ENCODE measurements around the gene DQX1. TPM values are rescaled to one million over a fixed set of nuclear protein-coding genes. Genes with fewer than 3 reads are reported as not detected.
"Not testable (repeated sequence)": the region's sequence is repeated elsewhere in the genome, so short reads cannot be mapped to it uniquely, and the experiment has no call there.

DQX1 gene
- total and polyA plus RNA-seq, 8 donors = 0.13 to 0.54 (median 0.25) TPM

DNA sequence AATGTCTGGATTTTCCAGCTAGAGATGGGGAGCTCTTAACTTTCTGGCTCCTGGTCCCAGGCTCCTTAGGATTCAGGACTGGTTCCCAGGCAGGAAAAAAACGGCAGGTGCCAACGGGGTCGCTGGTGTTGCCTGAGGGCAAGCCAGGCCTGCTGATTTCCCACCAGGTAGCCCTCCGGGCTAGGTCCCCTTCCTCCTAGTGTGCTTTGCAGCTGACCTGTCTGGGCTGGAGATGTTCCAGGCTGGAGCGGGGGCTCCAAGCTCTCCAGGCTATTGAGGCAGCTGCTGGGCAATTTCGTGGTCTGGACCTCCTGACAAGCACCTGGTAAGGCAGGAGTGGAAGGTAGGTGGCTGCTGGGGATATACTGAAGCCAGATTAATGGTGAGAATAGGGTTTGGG is 51.5 kb downstream of the DQX1 start:
- H3K4me3 ChIP-seq = no peak overlapping the region
- DNase-seq (peak in 1 of 4 donors; percentile 39), ATAC-seq (no peak)
- TF ChIP-seq, protein P1, sequence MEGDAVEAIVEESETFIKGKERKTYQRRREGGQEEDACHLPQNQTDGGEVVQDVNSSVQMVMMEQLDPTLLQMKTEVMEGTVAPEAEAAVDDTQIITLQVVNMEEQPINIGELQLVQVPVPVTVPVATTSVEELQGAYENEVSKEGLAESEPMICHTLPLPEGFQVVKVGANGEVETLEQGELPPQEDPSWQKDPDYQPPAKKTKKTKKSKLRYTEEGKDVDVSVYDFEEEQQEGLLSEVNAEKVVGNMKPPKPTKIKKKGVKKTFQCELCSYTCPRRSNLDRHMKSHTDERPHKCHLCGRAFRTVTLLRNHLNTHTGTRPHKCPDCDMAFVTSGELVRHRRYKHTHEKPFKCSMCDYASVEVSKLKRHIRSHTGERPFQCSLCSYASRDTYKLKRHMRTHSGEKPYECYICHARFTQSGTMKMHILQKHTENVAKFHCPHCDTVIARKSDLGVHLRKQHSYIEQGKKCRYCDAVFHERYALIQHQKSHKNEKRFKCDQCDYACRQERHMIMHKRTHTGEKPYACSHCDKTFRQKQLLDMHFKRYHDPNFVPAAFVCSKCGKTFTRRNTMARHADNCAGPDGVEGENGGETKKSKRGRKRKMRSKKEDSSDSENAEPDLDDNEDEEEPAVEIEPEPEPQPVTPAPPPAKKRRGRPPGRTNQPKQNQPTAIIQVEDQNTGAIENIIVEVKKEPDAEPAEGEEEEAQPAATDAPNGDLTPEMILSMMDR (IDR thresholded peaks at IDR 0.05) = no peak
- no peaks in the 10 kb centered on the region for H3K27me3 ChIP-seq
- no peak overlapping the region for H3K27ac ChIP-seq
- peaks cover 0 to 28% of the 10 kb centered on the region in 2 donors for H3K36me3 ChIP-seq
- peaks cover 15 to 37% of the 10 kb centered on the region in 2 donors for H3K4me1 ChIP-seq
- intact Hi-C loops (cut with DNase I) = no loop called here
- no peaks in the 10 kb centered on the region for H3K9me3 ChIP-seq

DNA sequence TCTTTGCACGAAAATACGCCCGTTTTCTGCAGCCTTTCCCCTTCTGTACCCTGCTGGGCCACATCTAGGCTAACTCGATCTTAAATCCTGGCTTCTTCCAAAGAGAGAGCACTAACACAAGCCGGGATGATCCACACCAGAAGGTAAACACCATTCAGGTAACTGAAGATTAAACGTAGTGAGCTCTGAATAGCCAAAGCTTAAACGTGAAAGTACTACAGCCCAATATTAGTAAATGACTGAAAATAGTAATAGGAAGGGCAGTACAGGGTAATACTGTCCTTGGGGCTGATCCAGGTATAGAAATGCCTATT is 53.1 kb downstream of the DQX1 start:
- no peaks in the 10 kb centered on the region for H3K9me3 ChIP-seq
- ATAC-seq (peak; percentile 4), DNase-seq (no peak)
- TF ChIP-seq, protein P1 (IDR thresholded peaks at IDR 0.05) = no peak
- H3K27me3 ChIP-seq = no peaks in the 10 kb centered on the region
- H3K4me3 ChIP-seq = peak overlapping the region; percentile 70 to 77
- H3K27ac ChIP-seq = peak overlapping the region; percentile 93 to 94
- peaks cover 0 to 18% of the 10 kb centered on the region in 2 donors for H3K36me3 ChIP-seq
- peaks cover 15 to 34% of the 10 kb centered on the region in 2 donors for H3K4me1 ChIP-seq
- intact Hi-C loops (cut with DNase I) = no loop called here

DNA sequence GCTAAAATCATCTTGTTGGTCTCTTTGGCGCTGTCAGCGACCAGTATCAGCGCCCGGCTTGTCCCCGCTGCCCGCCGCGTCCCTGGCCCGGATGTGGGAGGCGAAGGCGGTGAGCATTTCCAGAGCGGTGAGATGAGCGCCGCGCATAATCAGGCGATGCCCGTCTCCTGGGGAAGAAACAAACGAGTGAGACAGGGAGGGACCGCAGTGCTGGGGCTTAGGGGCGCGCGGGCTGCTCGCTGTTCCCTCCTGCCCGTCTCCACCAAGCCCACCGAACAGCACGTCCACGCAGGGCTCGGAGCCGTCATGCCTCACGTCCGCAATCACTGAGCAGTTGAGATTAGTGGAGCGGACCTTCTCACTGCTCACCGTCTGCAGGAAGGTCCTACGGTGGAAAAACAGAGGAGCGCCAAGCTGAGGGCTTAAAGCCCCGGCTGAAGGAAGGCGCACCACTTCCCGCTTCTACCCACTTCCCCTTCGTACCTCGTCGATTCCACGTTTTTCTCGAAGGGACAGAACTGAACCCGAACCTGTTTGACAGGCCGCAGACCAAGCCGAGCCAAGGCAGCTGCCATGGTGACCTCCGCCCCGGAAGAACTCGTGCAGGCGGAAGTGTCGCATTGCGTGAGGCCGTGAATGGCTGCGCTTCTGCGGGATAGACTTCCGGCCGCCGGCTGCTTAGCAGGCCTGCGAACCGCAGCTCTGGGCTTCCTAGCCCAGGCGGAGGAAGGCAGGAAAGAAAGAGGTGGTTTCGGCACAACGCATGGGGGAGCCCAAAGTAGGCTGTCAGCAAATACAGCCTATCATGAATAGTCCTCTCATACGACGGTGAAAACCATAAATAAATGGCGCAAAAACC is 53.7 kb downstream of the DQX1 start, which contains the start of gene MRPL53:
Gene MRPL53, minus strand, starts transcription at position 595 of the 859 bp plus-strand sequence. Its CDS starts 20 bp downstream, at position 575.
- intact Hi-C loops (cut with DNase I) = no loop called here
- Histone ChIP-seq H3K36me3 (peaks cover 0 to 18% of the 10 kb centered on the region in 2 donors), H3K9me3 (no peaks in the 10 kb centered on the region), H3K4me1 (peaks cover 15 to 31% of the 10 kb centered on the region in 2 donors), H3K27me3 (no peaks in the 10 kb centered on the region), H3K27ac (peak within 1 kb of the TSS; percentile 93 to 94), H3K4me3 (peak within 1 kb of the TSS; percentile 70 to 77)
- peak; percentile 95 for ATAC-seq
- TF ChIP-seq, protein P1 (IDR thresholded peaks at IDR 0.05) = no peak
- peak; percentile 94 to 96 (median 96) for DNase-seq

DNA sequence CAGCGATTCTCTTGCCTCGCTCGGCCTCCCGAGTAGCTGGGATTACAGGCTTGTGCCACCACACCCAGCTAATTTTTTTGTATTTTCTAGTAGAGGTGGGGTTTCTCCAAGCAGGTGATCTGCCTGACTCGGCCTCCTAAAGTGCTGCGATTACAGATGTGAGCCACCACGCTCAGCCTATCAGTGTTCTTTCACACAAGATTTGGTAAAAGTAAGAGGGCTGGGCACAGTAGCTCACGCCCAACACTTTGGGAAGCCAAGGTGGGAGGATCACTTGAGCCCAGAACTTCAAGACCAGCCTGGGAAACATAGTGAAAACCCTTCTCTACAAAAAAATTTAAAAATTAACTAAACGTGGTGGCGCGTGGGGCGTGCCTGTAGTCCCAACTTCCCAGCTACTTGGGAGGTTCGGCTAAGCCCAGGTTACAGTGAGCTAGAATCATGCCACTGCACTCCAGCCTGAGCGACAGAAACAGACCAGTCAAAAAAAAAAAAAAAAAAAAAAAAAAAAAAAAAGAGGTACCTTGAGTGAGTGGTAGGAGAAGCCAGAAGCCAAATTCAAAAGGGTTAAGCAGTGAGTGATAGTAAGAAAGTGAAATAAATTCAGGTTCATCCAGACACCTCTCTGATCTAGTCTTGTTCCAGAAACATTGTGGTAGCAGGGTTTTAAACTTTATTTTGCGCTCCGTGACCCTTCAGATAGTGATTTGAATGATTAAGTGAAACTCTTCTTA is 54.5 kb downstream of the DQX1 start:
- ATAC-seq = no peak
- DNase-seq = peak in 1 of 4 donors; percentile 23
- Histone ChIP-seq H3K27me3 (no peaks in the 10 kb centered on the region), H3K4me1 (peaks cover 9 to 24% of the 10 kb centered on the region in 2 donors), H3K36me3 (peaks cover 0 to 18% of the 10 kb centered on the region in 2 donors), H3K27ac (peak overlapping the region; percentile 93 to 94), H3K4me3 (peak overlapping the region; percentile 70 to 77), H3K9me3 (no peaks in the 10 kb centered on the region)
- TF ChIP-seq, protein P1 (IDR thresholded peaks at IDR 0.05) = no peak
- intact Hi-C loops (cut with DNase I) = no loop called here

DNA sequence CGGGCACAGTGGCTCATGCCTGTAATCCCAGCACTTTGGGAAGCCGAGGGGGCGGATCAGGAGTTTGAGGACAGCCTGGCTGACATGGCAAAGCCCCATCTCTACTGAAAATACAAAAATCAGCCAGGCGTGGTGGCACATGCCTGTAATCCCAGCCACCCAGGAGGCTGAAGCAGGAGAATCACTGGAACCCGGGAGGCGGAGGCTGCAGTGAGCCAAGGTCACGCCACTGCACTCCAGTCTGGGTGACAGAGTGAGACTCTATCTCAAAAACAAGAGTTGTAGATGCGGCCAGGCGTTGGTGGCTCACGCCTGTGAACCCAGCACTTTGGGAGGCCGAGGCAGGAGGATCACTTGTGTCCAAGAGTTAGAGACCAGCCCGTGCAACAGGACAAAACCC is 55.3 kb downstream of the DQX1 start:
- H3K27ac ChIP-seq; H3K9me3 ChIP-seq; H3K27me3 ChIP-seq; H3K4me3 ChIP-seq; ATAC-seq; intact Hi-C loops (cut with DNase I): not testable (repeated sequence)
- peak in 1 of 4 donors; percentile 39 for DNase-seq
- H3K4me1 ChIP-seq = peaks cover 12 to 30% of the 10 kb centered on the region in 2 donors
- peaks cover 0 to 18% of the 10 kb centered on the region in 2 donors for H3K36me3 ChIP-seq

Other genes with a start within 250 kb of the DQX1 start
- 1 to 10 TPM; 2.0 to 8.2 TPM for gene SLC4A5, start 182.8 kb downstream of the DQX1 start, total RNA-seq
- gene SLC4A5, start 182.8 kb downstream of the DQX1 start, polyA plus RNA-seq (ENCODE audit: insufficient read length in 6 of 6) = 10 to 100 TPM in 2 of 6 donors, 1 to 10 TPM in 4; 6.6 to 13.8 (median 8.0) TPM
- gene DCTN1, start 145.9 kb downstream of the DQX1 start, total RNA-seq = 100 to 1,000 TPM; 121 to 132 TPM
- 100 to 1,000 TPM; 139 to 162 (median 153) TPM for gene DCTN1, start 145.9 kb downstream of the DQX1 start, polyA plus RNA-seq (ENCODE audit: insufficient read length in 6 of 6)
- 1 to 10 TPM; 2.8 to 3.4 TPM for gene C2orf81, start 104.6 kb downstream of the DQX1 start, total RNA-seq
- gene C2orf81, start 104.6 kb downstream of the DQX1 start, polyA plus RNA-seq (ENCODE audit: insufficient read length in 6 of 6) = 1 to 10 TPM; 4.4 to 5.7 (median 5.2) TPM
- 10 to 100 TPM in 1 of 2 donors, 1 to 10 TPM in 1; 9.2 to 17.7 TPM for gene WDR54, start 104.5 kb downstream of the DQX1 start, total RNA-seq
- 10 to 100 TPM; 29.9 to 39.6 (median 36.9) TPM for gene WDR54, start 104.5 kb downstream of the DQX1 start, polyA plus RNA-seq (ENCODE audit: insufficient read length in 6 of 6)
- 10 to 100 TPM; 29.6 to 37.0 TPM for gene RTKN, start 84.3 kb downstream of the DQX1 start, total RNA-seq
- 10 to 100 TPM; 42.0 to 59.5 (median 56.3) TPM for gene RTKN, start 84.3 kb downstream of the DQX1 start, polyA plus RNA-seq (ENCODE audit: insufficient read length in 6 of 6)
- gene INO80B, start 71.1 kb downstream of the DQX1 start, total RNA-seq = 10 to 100 TPM; 23.8 to 27.1 TPM
- gene INO80B, start 71.1 kb downstream of the DQX1 start, polyA plus RNA-seq (ENCODE audit: insufficient read length in 6 of 6) = 10 to 100 TPM; 30.7 to 44.5 (median 35.0) TPM
- 10 to 100 TPM; 38.7 to 71.7 TPM for gene WBP1, start 67.8 kb downstream of the DQX1 start, total RNA-seq
- 100 to 1,000 TPM; 102 to 122 (median 113) TPM for gene WBP1, start 67.8 kb downstream of the DQX1 start, polyA plus RNA-seq (ENCODE audit: insufficient read length in 6 of 6)
- 10 to 100 TPM; 67.6 to 69.6 TPM for gene MOGS, start 60.8 kb downstream of the DQX1 start, total RNA-seq
- gene MOGS, start 60.8 kb downstream of the DQX1 start, polyA plus RNA-seq (ENCODE audit: insufficient read length in 6 of 6) = 10 to 100 TPM; 40.5 to 51.6 (median 44.8) TPM
- gene MRPL53, start 53.6 kb downstream of the DQX1 start, total RNA-seq = 10 to 100 TPM; 69.5 to 73.6 TPM
- gene MRPL53, start 53.6 kb downstream of the DQX1 start, polyA plus RNA-seq (ENCODE audit: insufficient read length in 6 of 6) = 10 to 100 TPM; 33.5 to 57.8 (median 47.8) TPM
- 10 to 100 TPM; 12.1 to 17.5 TPM for gene CCDC142, start 43.2 kb downstream of the DQX1 start, total RNA-seq
- gene CCDC142, start 43.2 kb downstream of the DQX1 start, polyA plus RNA-seq (ENCODE audit: insufficient read length in 6 of 6) = 10 to 100 TPM; 13.7 to 18.6 (median 17.4) TPM
- 10 to 100 TPM; 22.1 to 27.0 TPM for gene TTC31, start 43.1 kb downstream of the DQX1 start, total RNA-seq
- 10 to 100 TPM; 31.2 to 38.4 (median 34.2) TPM for gene TTC31, start 43.1 kb downstream of the DQX1 start, polyA plus RNA-seq (ENCODE audit: insufficient read length in 6 of 6)
- 1 to 10 TPM; 1.6 to 2.2 TPM for gene LBX2, start 26.6 kb downstream of the DQX1 start, total RNA-seq
- under 1 TPM in 5 of 6 donors, not detected in 1; 0.14 to 0.86 (median 0.35) TPM for gene LBX2, start 26.6 kb downstream of the DQX1 start, polyA plus RNA-seq (ENCODE audit: insufficient read length in 6 of 6)
- gene PCGF1, start 18.5 kb downstream of the DQX1 start, total RNA-seq = 10 to 100 TPM; 27.1 to 33.6 TPM
- 10 to 100 TPM; 20.4 to 27.1 (median 23.3) TPM for gene PCGF1, start 18.5 kb downstream of the DQX1 start, polyA plus RNA-seq (ENCODE audit: insufficient read length in 6 of 6)
- gene TLX2, start 11.8 kb downstream of the DQX1 start, total RNA-seq = not detected
- under 1 TPM in 2 of 6 donors, not detected in 4; 0.08 TPM for gene TLX2, start 11.8 kb downstream of the DQX1 start, polyA plus RNA-seq (ENCODE audit: insufficient read length in 6 of 6)
- gene AUP1, start 3.5 kb upstream of the DQX1 start, total RNA-seq = 100 to 1,000 TPM; 110 to 132 TPM
- gene AUP1, start 3.5 kb upstream of the DQX1 start, polyA plus RNA-seq (ENCODE audit: insufficient read length in 6 of 6) = 100 to 1,000 TPM in 2 of 6 donors, 10 to 100 TPM in 4; 82.1 to 106 (median 91.0) TPM
- gene HTRA2, start 3.7 kb upstream of the DQX1 start, total RNA-seq = 10 to 100 TPM; 29.4 to 36.6 TPM
- gene HTRA2, start 3.7 kb upstream of the DQX1 start, polyA plus RNA-seq (ENCODE audit: insufficient read length in 6 of 6) = 10 to 100 TPM; 31.8 to 36.1 (median 33.9) TPM
- 10 to 100 TPM; 10.8 to 12.2 TPM for gene LOXL3, start 27.7 kb upstream of the DQX1 start, total RNA-seq
- 10 to 100 TPM in 2 of 6 donors, 1 to 10 TPM in 4; 8.4 to 10.7 (median 9.7) TPM for gene LOXL3, start 27.7 kb upstream of the DQX1 start, polyA plus RNA-seq (ENCODE audit: insufficient read length in 6 of 6)
- gene DOK1, start 28.5 kb upstream of the DQX1 start, total RNA-seq = 10 to 100 TPM; 26.7 to 35.2 TPM
- 10 to 100 TPM in 2 of 6 donors, 1 to 10 TPM in 4; 8.7 to 12.3 (median 9.7) TPM for gene DOK1, start 28.5 kb upstream of the DQX1 start, polyA plus RNA-seq (ENCODE audit: insufficient read length in 6 of 6)
- gene M1AP, start 122.1 kb upstream of the DQX1 start, total RNA-seq = 1 to 10 TPM in 1 of 2 donors, under 1 TPM in 1; 0.47 to 1.1 TPM
- gene M1AP, start 122.1 kb upstream of the DQX1 start, polyA plus RNA-seq (ENCODE audit: insufficient read length in 6 of 6) = 1 to 10 TPM in 1 of 6 donors, under 1 TPM in 5; 0.14 to 1.0 (median 0.23) TPM
- 10 to 100 TPM in 1 of 2 donors, 1 to 10 TPM in 1; 9.3 to 23.8 TPM for gene SEMA4F, start 128.0 kb upstream of the DQX1 start, total RNA-seq
- 1 to 10 TPM; 6.0 to 8.7 (median 6.7) TPM for gene SEMA4F, start 128.0 kb upstream of the DQX1 start, polyA plus RNA-seq (ENCODE audit: insufficient read length in 6 of 6)